Natural killer cell (primary cell): ENCODE results near the gene SNX12. TPM values are rescaled to one million over a fixed set of nuclear protein-coding genes. Genes with fewer than 3 reads are reported as not detected.

ENCODE experiments used
- ATAC-seq, 3 donors: fragments of 150-1000 bp in 2 of 3; fragments of 200-7000 bp in 1 of 3; cut with Tn5 transposase; 1 replicate in 1 of 3; 2 replicates in 2 of 3; pipeline ENCODE4 v1.10.0; 2021; ENCODE audit warnings: mild to moderate bottlenecking in 2 of 3, moderate library complexity in 2 of 3
- DNase-seq, 2 donors: peaks; one replicate each; pipeline versions ENCODE4 v3.0.0 to v3.0.0-alpha.2; 2013 to 2021; ENCODE audit warnings: mixed read lengths in 1 of 2
- H3K27ac ChIP-seq: one replicate; pipeline ENCODE4 v1.5.1; 2013; ENCODE audit warnings: mild to moderate bottlenecking, low read length
- H3K27me3 ChIP-seq: one replicate; pipeline ENCODE4 v1.6.1; 2013; ENCODE audit warnings: low read length; ENCODE audit not compliant: control insufficient read depth, insufficient read depth
- H3K36me3 ChIP-seq: one replicate; pipeline ENCODE4 v1.6.1; 2013; ENCODE audit warnings: low read length; ENCODE audit not compliant: control insufficient read depth, insufficient read depth
- H3K4me1 ChIP-seq: one replicate; pipeline ENCODE4 v1.6.1; 2013; ENCODE audit warnings: low read length; ENCODE audit not compliant: control insufficient read depth, insufficient read depth
- H3K4me3 ChIP-seq: one replicate; pipeline ENCODE4 v1.5.1; 2013; ENCODE audit warnings: low read length
- H3K9me3 ChIP-seq: one replicate; pipeline ENCODE4 v1.6.1; 2013; ENCODE audit warnings: low read length; ENCODE audit not compliant: control insufficient read depth, insufficient read depth
- H3K27ac Mint-ChIP-seq, 2 donors: one replicate each; pipeline ENCODE4 v1.8.0; 2022; ENCODE audit warnings: mild to moderate bottlenecking in 2 of 2, mixed read lengths in 2 of 2, moderate library complexity in 1 of 2
- H3K27me3 Mint-ChIP-seq, 2 donors: one replicate each; pipeline ENCODE4 v1.8.0; 2022; ENCODE audit warnings: low read depth in 2 of 2, mixed read lengths in 2 of 2
- H3K36me3 Mint-ChIP-seq: one replicate; pipeline ENCODE4 v1.8.0; 2022; ENCODE audit warnings: mixed read lengths
- H3K4me1 Mint-ChIP-seq, 2 donors: one replicate each; pipeline ENCODE4 v1.8.0; 2022; ENCODE audit warnings: mixed read lengths in 2 of 2
- H3K4me3 Mint-ChIP-seq: one replicate; pipeline ENCODE4 v1.8.0; 2022; ENCODE audit warnings: mild to moderate bottlenecking, moderate library complexity, mixed read lengths
- H3K9me3 Mint-ChIP-seq, 2 donors: one replicate each; pipeline ENCODE4 v1.8.0; 2022; ENCODE audit warnings: mixed read lengths in 2 of 2
- CTCF ChIP-seq: fragments of 200-600 bp; IDR thresholded peaks from one replicate; pipeline ENCODE4 v1.8.0; 2022; ENCODE audit warnings: antibody characterized with exemption
- WGBS: methylation state at CpG from one replicate; pipeline ENCODE4 v1.1.7; 2013; ENCODE audit warnings: missing lambda C conversion rate; ENCODE audit not compliant: insufficient coverage; 5-methylcytosine and 5-hydroxymethylcytosine counted together
- intact Hi-C: fragments of 100-400 bp; cut with micrococcal nuclease; formaldehyde crosslinking; loops from one replicate; pipeline ENCODE4 v1.14.2; 2022
- total RNA-seq, 4 donors: library from RNA; stranded (reverse); fragments of 120-200 nt in 1 of 4; gene quantifications; one replicate each; pipeline versions ENCODE4 v1.2.3 to v1.2.4, GENCODE V29; 2013 to 2022

The SNX12 gene
- total RNA-seq, 3 donors from 2014 or later (not counting 1 experiment from before 2014, with no cell fraction given) = 36.0 to 40.1 (median 38.6) TPM

GRCh38 chrX:71099736-71100135, 31.6 kb upstream of the SNX12 start:
- WGBS = 85% methylated on average over 4 of the region's 4 CpGs
- TF ChIP-seq CTCF = no peak
- Mint-ChIP-seq H3K36me3 (no peaks in the 10 kb centered on the region), H3K9me3 (no peaks in the 10 kb centered on the region), H3K4me3 (peak overlapping the region; percentile 19), H3K4me1 (peaks cover 48 to 63% of the 10 kb centered on the region in 2 donors), H3K27me3 (peaks cover 0 to 21% of the 10 kb centered on the region in 2 donors), H3K27ac (peak overlapping the region; percentile 72)
- no peak for ATAC-seq
- intact Hi-C loops = loop anchor here (5.0 to 10.0 kb wide), 2 partner anchors 78 to 435 kb away; partner anchors contain the start of gene OGT
- Histone ChIP-seq H3K4me3 (no peak overlapping the region), H3K4me1 (peaks cover 75% of the 10 kb centered on the region), H3K36me3 (peaks cover 2% of the 10 kb centered on the region), H3K27me3 (no peaks in the 10 kb centered on the region), H3K9me3 (no peaks in the 10 kb centered on the region), H3K27ac (no peak overlapping the region)
- DNase-seq = no peak

DNA sequence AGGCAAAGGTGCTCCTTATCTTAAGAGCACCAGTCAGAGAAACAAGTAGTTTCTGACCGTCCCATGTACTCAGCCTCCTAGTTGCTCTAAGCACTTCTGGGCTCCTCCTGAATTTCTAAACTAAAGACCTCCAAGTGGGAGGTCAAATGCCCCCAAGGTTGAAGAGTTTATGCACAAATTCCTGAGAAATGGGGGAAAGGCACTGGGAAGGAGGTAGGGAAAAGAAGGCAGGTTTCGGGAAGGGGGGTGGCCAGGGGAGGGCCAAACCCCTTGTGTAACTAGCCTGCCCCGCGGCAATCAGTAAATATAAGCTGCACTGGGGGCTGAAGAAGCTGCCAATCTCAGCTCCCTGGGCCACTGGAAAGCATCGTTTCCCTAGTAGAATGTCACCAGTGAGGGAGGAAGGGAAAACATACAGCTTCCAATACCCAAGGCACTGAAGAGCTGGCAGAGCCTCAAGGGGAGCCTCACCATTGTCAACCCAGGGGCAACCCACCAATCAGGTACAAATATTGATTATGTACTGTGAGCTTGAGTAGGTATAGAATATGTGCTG, 30.9 kb upstream of the SNX12 start:
- DNase-seq (no peak), ATAC-seq (no peak)
- Histone ChIP-seq H3K36me3 (peaks cover 2% of the 10 kb centered on the region), H3K4me1 (peaks cover 68% of the 10 kb centered on the region), H3K27me3 (no peaks in the 10 kb centered on the region), H3K9me3 (no peaks in the 10 kb centered on the region), H3K27ac (no peak overlapping the region), H3K4me3 (no peak overlapping the region)
- Mint-ChIP-seq H3K9me3 (no peaks in the 10 kb centered on the region), H3K4me1 (peaks cover 41 to 56% of the 10 kb centered on the region in 2 donors), H3K27me3 (peaks cover 0 to 25% of the 10 kb centered on the region in 2 donors), H3K36me3 (no peaks in the 10 kb centered on the region), H3K4me3 (peak overlapping the region; percentile 19), H3K27ac (peak overlapping the region; percentile 72 to 75)
- 83% methylated on average over 4 of the region's 5 CpGs for WGBS
- intact Hi-C loops = loop anchor here (1.0 to 5.0 kb wide), 2 partner anchors 30 to 78 kb away; no protein-coding TSS in a partner anchor
- TF ChIP-seq CTCF = no peak

- H3K4me1 Mint-ChIP-seq = peaks cover 34 to 49% of the 10 kb centered on the region in 2 donors
These were observed 30.2 kb upstream of the SNX12 start for GRCh38 chrX:71098302-71098701.

More at GRCh38 chrX:71098302-71098701, 30.2 kb upstream of the SNX12 start:
- Mint-ChIP-seq H3K9me3 (no peaks in the 10 kb centered on the region), H3K27ac (peak overlapping the region; percentile 38 to 75), H3K36me3 (no peaks in the 10 kb centered on the region), H3K4me3 (peak overlapping the region; percentile 56), H3K27me3 (peaks cover 0 to 25% of the 10 kb centered on the region in 2 donors)
- H3K36me3 ChIP-seq = peaks cover 2% of the 10 kb centered on the region
- TF ChIP-seq CTCF = peak; percentile 67
- no peaks in the 10 kb centered on the region for H3K9me3 ChIP-seq
- 33% methylated on average over 1 of the region's 2 CpGs for WGBS
- H3K4me3 ChIP-seq = no peak overlapping the region
- H3K27ac ChIP-seq = no peak overlapping the region
- peak; percentile 43 to 69 (median 45) for ATAC-seq
- DNase-seq = peak; percentile 69 to 86
- H3K4me1 ChIP-seq = peaks cover 61% of the 10 kb centered on the region
- intact Hi-C loops = loop anchor here (1.0 to 5.0 kb wide), 2 partner anchors 31 to 79 kb away; no protein-coding TSS in a partner anchor
- no peaks in the 10 kb centered on the region for H3K27me3 ChIP-seq
